K562 (cell line): ENCODE measurements around the gene CACNA2D3. TPM values are rescaled to one million over a fixed set of nuclear protein-coding genes. Genes with fewer than 3 reads are reported as not detected.

Experiments
- TEAD2 ChIP-seq: fragments of 450-650 bp; IDR thresholded peaks from 2 replicates; pipeline ENCODE4 v1.6.1; 2016; ENCODE audit warnings: missing genetic modification characterization, control low read depth, missing compliant biosample characterization
- polyA plus RNA-seq, 8 experiments: library from polyadenylated mRNA; depleted of rRNA in 4 of 8; stranded (reverse) in 5 of 8; unstranded in 3 of 8; fragments of >200 nt; fragmentation: Nextera tagmentation in 2 of 8; fragmentation: Illumina TruSeq in 1 of 8; extraction: Ambion mirVana in 2 of 8; extraction: Trizol in 1 of 8; gene quantifications; 2 replicates each; pipeline versions ENCODE4 v1.2.1 to v1.2.3, GENCODE V29; 2011 to 2014; ENCODE audit warnings: inconsistent platforms in 1 of 8, missing spikeins in 1 of 8
- total RNA-seq, 7 experiments: library from RNA; depleted of rRNA in 6 of 7; stranded (reverse); fragments of >200 nt in 6 of 7; fragmentation: Illumina TruSeq in 2 of 7; extraction: Trizol in 2 of 7; gene quantifications; 2 replicates each; pipeline versions ENCODE4 v1.2.1 to v1.2.3, GENCODE V29; 2011 to 2021; ENCODE audit warnings: low replicate concordance in 1 of 7
- TF ChIP-seq, protein P1 (sequence below): fragments of 250-450 bp; sonication (Bioruptor Pico); IDR thresholded peaks from 2 replicates; pipeline ENCODE4 v1.4.0; 2020; ENCODE audit warnings: borderline replicate concordance
- TF ChIP-seq, protein P2 (sequence below): fragments of 450-650 bp; IDR thresholded peaks from 2 replicates; pipeline ENCODE4 v1.7.1; 2018; ENCODE audit warnings: mild to moderate bottlenecking, low read depth; ENCODE audit not compliant: partially characterized antibody
- TF ChIP-seq, protein P3 (sequence below): fragments of 250-450 bp; sonication (Bioruptor Pico); IDR thresholded peaks from 2 replicates; pipeline ENCODE4 v1.5.0; 2021

Gene CACNA2D3
- total and polyA plus RNA-seq, 9 of the 15 experiments (the other 6 are each of a cell fraction or from before 2014, with no cell fraction given), result 0.01 TPM; not detected in 8

DNA sequence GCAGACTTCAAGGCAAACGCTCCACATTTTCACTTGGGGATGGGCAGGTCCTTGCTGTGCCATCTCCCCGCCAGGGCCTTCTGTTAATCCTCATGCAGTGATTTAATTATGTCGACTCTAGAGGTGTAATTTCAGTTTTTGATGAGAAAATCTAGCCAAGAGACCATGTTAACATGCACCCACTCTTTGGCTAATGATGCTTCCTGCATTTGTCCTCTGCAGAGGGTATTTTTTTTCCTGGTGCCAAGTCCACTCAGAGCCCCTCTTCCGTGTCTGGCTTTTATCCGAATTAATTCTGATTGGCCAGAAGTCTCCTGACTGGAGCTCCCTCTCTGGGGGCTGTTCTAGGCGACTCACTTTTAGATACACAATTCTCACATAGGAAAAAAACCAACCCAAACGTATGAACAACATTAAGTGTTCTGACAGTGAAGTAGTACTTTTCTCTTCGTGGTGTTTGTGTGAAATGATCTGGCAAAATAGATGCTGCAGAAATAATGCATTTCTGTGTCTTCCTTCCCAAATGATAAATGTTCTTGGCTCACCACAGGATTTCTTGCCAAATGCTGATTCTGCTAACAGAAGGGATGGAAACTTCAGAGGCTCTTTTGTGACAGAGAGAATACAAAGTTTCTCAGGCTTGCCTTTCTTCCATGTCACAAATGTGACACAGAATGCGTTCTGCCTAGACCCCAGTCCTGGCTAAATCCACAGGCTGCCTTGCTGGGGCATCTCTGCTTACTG, 190.0 kb downstream of the CACNA2D3 start (continued):
- TF ChIP-seq, protein P1, sequence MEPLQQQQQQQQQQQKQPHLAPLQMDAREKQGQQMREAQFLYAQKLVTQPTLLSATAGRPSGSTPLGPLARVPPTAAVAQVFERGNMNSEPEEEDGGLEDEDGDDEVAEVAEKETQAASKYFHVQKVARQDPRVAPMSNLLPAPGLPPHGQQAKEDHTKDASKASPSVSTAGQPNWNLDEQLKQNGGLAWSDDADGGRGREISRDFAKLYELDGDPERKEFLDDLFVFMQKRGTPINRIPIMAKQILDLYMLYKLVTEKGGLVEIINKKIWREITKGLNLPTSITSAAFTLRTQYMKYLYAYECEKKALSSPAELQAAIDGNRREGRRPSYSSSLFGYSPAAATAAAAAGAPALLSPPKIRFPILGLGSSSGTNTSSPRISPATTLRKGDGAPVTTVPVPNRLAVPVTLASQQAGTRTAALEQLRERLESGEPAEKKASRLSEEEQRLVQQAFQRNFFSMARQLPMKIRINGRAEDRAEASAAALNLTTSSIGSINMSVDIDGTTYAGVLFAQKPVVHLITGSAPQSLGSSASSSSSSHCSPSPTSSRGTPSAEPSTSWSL (CRISPR knock-in tag), result no peak
- no peak for TF ChIP-seq TEAD2 (tag)
- TF ChIP-seq, protein P2, sequence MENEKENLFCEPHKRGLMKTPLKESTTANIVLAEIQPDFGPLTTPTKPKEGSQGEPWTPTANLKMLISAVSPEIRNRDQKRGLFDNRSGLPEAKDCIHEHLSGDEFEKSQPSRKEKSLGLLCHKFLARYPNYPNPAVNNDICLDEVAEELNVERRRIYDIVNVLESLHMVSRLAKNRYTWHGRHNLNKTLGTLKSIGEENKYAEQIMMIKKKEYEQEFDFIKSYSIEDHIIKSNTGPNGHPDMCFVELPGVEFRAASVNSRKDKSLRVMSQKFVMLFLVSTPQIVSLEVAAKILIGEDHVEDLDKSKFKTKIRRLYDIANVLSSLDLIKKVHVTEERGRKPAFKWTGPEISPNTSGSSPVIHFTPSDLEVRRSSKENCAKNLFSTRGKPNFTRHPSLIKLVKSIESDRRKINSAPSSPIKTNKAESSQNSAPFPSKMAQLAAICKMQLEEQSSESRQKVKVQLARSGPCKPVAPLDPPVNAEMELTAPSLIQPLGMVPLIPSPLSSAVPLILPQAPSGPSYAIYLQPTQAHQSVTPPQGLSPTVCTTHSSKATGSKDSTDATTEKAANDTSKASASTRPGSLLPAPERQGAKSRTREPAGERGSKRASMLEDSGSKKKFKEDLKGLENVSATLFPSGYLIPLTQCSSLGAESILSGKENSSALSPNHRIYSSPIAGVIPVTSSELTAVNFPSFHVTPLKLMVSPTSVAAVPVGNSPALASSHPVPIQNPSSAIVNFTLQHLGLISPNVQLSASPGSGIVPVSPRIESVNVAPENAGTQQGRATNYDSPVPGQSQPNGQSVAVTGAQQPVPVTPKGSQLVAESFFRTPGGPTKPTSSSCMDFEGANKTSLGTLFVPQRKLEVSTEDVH, result no peak
- TF ChIP-seq, protein P3, sequence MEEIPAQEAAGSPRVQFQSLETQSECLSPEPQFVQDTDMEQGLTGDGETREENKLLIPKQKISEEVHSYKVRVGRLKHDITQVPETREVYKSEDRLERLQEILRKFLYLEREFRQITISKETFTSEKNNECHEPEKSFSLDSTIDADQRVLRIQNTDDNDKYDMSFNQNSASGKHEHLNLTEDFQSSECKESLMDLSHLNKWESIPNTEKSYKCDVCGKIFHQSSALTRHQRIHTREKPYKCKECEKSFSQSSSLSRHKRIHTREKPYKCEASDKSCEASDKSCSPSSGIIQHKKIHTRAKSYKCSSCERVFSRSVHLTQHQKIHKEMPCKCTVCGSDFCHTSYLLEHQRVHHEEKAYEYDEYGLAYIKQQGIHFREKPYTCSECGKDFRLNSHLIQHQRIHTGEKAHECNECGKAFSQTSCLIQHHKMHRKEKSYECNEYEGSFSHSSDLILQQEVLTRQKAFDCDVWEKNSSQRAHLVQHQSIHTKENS (CRISPR knock-in tag), result no peak
- TF ChIP-seq, all 486 proteins: peak for 0
